Mucosa of descending colon (tissue), 3 donors: ENCODE measurements around the gene GFRA4. TPM values are rescaled to one million over a fixed set of nuclear protein-coding genes. Genes with fewer than 3 reads are reported as not detected.

Source experiments
- ATAC-seq: fragments of 200-7000 bp; cut with Tn5 transposase; one replicate; pipeline ENCODE4 v1.9.1; 2020; ENCODE audit warnings: mild to moderate bottlenecking, moderate library complexity
- DNase-seq, 3 donors: peaks; one replicate each; pipeline ENCODE4 v3.0.0-alpha.2; 2020
- H3K36me3 ChIP-seq: fragments of 200-600 bp; one replicate; pipeline ENCODE4 v1.8.0; 2021; ENCODE audit warnings: low read depth, mild to moderate bottlenecking
- H3K4me1 ChIP-seq: fragments of 200-600 bp; one replicate; pipeline ENCODE4 v1.8.0; 2021; ENCODE audit warnings: low read depth, mild to moderate bottlenecking
- H3K4me3 ChIP-seq: fragments of 200-600 bp; one replicate; pipeline ENCODE4 v1.8.0; 2021; ENCODE audit warnings: mild to moderate bottlenecking
- H3K9me3 ChIP-seq: fragments of 200-600 bp; one replicate; pipeline ENCODE4 v1.8.0; 2021; ENCODE audit warnings: mild to moderate bottlenecking
- intact Hi-C, 2 donors: fragments of 100-400 bp; cut with DNase I in 1 of 2; cut with micrococcal nuclease in 1 of 2; formaldehyde crosslinking; loops; one replicate each; pipeline versions ENCODE4 v1.11.0 to v1.11.1; 2022; cut with DNase I, micrococcal nuclease
- total RNA-seq, 3 donors: library from RNA; stranded (reverse); fragmentation: NEBNext Ultra II Directional in 2 of 3; extraction: Animal tissue kit (Norgen Biotek cat#: 25700) in 2 of 3; gene quantifications; one replicate each; pipeline versions ENCODE4 v1.2.1 to v1.2.4, GENCODE V29; 2021 to 2023
- TF ChIP-seq, protein P1 (sequence below): fragments of 200-600 bp; IDR thresholded peaks from one replicate; pipeline ENCODE4 v1.8.0; 2022; ENCODE audit warnings: antibody characterized with exemption, mild to moderate bottlenecking
- donor health status: DM: no; HTN: no; CAD: no; lungs with moderate emphysema.
- donor health status: DM: no; HTN: no; CAD: no.
- donor health status: DM: no; HTN: yes; CAD: no.

The GFRA4 gene
- total RNA-seq, 3 donors from 2014 or later = not detected

DNA sequence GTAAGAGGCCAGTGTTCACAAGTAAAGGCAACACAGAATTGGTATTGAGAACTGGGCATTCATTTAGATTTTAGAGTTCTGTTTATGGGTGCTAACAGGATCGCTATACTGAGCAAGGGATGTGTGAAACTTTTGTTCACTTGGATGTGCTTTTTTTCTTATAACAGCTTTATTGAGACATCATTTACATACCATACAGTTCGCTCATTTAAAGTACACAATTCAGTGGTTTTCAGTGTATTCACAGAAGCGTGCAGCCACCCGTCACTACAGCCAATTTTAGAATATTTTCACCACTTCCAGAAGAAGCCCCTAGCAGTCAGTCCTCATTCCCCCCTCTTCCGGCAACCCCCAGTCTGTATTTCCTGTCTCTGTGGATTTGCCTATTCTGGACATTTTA is 48.7 kb downstream of the GFRA4 start:
- intact Hi-C loops = no loop called here
- TF ChIP-seq, protein P1, sequence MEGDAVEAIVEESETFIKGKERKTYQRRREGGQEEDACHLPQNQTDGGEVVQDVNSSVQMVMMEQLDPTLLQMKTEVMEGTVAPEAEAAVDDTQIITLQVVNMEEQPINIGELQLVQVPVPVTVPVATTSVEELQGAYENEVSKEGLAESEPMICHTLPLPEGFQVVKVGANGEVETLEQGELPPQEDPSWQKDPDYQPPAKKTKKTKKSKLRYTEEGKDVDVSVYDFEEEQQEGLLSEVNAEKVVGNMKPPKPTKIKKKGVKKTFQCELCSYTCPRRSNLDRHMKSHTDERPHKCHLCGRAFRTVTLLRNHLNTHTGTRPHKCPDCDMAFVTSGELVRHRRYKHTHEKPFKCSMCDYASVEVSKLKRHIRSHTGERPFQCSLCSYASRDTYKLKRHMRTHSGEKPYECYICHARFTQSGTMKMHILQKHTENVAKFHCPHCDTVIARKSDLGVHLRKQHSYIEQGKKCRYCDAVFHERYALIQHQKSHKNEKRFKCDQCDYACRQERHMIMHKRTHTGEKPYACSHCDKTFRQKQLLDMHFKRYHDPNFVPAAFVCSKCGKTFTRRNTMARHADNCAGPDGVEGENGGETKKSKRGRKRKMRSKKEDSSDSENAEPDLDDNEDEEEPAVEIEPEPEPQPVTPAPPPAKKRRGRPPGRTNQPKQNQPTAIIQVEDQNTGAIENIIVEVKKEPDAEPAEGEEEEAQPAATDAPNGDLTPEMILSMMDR = no peak
- H3K36me3 ChIP-seq = no peaks in the 10 kb centered on the region

DNA sequence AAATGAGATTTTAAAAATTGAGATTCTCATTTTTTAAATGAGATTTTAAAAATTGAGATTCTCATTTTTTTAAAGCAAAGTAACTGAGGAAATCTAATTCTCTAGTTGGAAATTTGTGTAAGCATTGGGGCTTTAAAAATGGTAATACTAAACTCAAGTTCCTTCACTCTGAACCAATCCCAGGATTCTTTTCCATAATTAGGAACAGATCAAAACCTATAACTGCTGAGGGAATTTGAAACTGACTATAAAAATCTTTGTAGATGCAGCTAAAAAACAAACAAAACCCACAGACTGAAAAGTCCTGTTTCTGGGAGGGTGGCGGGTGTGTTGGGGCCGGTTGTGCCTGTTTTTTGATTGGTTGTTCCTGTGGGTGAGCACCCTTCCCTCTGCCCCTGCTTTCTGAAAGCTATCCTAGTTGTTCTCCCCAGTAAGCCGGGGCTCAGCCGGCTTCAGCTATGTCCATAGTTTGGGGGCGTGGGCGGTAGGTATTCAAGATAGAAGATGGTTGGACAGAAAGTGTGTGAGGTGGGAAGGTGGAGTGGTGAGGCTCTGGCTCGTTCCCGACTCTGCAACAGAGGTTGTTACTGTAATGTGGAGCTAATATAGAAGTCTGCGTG is 49.3 kb downstream of the GFRA4 start:
- H3K4me1 ChIP-seq = no peaks in the 10 kb centered on the region
- TF ChIP-seq, protein P1 = no peak
- H3K36me3 ChIP-seq = no peaks in the 10 kb centered on the region
- no peak overlapping the region for H3K4me3 ChIP-seq
- DNase-seq (no peak), ATAC-seq (no peak)
- no peaks in the 10 kb centered on the region for H3K9me3 ChIP-seq
- intact Hi-C loops = no loop called here

More for the DNA sequence above, 48.7 kb downstream of the GFRA4 start:
- ATAC-seq (no peak), DNase-seq (no peak)
- H3K9me3 ChIP-seq = no peaks in the 10 kb centered on the region
- H3K4me3 ChIP-seq = no peak overlapping the region
- H3K4me1 ChIP-seq = no peaks in the 10 kb centered on the region

DNA sequence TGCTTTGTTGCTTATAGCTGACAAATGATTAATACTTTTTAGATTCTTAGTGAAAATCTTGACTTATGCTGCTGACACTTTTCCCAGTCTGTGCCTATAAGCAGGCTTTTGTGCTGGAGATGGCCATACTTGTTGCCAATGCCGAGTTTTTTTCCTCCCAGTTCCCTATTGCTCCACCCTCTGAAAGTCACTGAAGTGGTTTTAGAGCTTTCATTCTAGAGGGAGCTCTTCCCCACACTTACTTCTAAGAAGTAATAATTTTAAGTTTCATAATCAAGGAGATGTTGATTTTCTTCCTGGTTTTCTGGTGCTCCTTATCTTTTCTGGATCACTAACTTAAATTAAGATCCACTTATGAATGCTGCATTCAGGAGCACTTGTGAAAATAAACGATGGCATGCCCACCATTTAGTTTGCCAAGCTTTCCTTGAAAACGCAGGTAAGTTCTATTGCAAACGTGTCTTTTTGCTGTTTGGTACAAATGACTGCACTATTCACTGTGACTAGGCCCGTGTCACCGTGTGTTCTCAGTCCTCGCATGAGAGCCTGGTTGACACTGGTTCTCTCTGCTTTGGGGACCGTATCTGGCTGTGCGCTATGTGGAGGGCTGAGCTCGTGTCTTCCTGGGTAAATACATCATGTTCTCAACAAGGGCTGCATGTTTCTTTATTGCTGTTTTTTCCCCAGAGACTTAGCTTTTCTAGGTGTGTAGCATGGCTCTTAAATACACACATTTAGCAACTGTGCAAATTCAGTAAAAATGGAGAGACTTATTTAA is 50.2 kb downstream of the GFRA4 start:
- Histone ChIP-seq H3K4me1 (no peaks in the 10 kb centered on the region), H3K4me3 (no peak overlapping the region), H3K36me3 (no peaks in the 10 kb centered on the region), H3K9me3 (no peaks in the 10 kb centered on the region)
- no peak for DNase-seq
- intact Hi-C loops = no loop called here
- TF ChIP-seq, protein P1 = no peak
- ATAC-seq = no peak

DNA sequence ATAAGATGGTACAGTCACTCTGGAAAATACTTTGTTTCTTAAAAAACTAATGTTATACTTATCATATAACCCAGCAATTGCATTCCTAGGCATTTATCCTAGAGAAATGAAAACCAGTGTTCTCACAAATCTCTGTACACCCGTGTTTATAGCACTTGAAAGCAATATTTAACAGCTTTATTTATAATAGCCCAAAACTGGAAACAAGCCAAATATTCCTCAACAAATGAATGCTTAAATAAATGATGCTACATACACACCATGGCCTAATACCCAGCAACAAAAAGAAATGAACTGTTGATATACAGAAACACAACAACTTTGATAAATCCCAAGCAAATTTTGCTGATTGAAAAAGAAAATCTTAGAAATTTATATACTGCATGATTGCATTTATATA is 51.3 kb downstream of the GFRA4 start:
- Histone ChIP-seq H3K36me3 (no peaks in the 10 kb centered on the region), H3K9me3 (no peaks in the 10 kb centered on the region), H3K4me3 (no peak overlapping the region), H3K4me1 (no peaks in the 10 kb centered on the region)
- ATAC-seq (no peak), DNase-seq (no peak)
- intact Hi-C loops = no loop called here
- TF ChIP-seq, protein P1 = no peak

Other genes starting within 250 kb of the GFRA4 start
- 10 to 100 TPM; 22.1 to 28.2 (median 23.7) TPM for gene ATRN, start 192.4 kb downstream of the GFRA4 start, total RNA-seq
- 10 to 100 TPM in 1 of 3 donors, 1 to 10 TPM in 2; 6.4 to 86.6 (median 9.7) TPM for gene ADAM33, start 18.6 kb upstream of the GFRA4 start, total RNA-seq
- 10 to 100 TPM in 2 of 3 donors, 1 to 10 TPM in 1; 3.3 to 21.7 (median 12.2) TPM for gene SIGLEC1, start 49.2 kb upstream of the GFRA4 start, total RNA-seq
- gene HSPA12B, start 69.3 kb upstream of the GFRA4 start, total RNA-seq = 1 to 10 TPM; 1.2 to 5.9 (median 3.4) TPM
- gene ADISSP, start 104.4 kb upstream of the GFRA4 start, total RNA-seq = 10 to 100 TPM; 14.5 to 69.6 (median 26.5) TPM
- under 1 TPM in 1 of 3 donors, not detected in 2; 0.19 TPM for gene SPEF1, start 118.0 kb upstream of the GFRA4 start, total RNA-seq
- gene CENPB, start 123.3 kb upstream of the GFRA4 start, total RNA-seq = 100 to 1,000 TPM in 1 of 3 donors, 10 to 100 TPM in 2; 71.7 to 114 (median 75.0) TPM
- 10 to 100 TPM; 12.2 to 52.0 (median 38.4) TPM for gene CDC25B, start 132.9 kb upstream of the GFRA4 start, total RNA-seq
- gene AP5S1, start 157.1 kb upstream of the GFRA4 start, total RNA-seq = 10 to 100 TPM; 13.0 to 18.6 (median 13.9) TPM
- 10 to 100 TPM; 60.7 to 79.5 (median 72.3) TPM for gene MAVS, start 183.4 kb upstream of the GFRA4 start, total RNA-seq
- 10 to 100 TPM; 27.6 to 42.3 (median 29.6) TPM for gene PANK2, start 226.0 kb upstream of the GFRA4 start, total RNA-seq